ENCODE results near the gene TCFL5.
"Not testable (repeated sequence)": the region's sequence is repeated elsewhere in the genome, so short reads cannot be mapped to it uniquely, and the experiment has no call there.

TCFL5 gene

DNA sequence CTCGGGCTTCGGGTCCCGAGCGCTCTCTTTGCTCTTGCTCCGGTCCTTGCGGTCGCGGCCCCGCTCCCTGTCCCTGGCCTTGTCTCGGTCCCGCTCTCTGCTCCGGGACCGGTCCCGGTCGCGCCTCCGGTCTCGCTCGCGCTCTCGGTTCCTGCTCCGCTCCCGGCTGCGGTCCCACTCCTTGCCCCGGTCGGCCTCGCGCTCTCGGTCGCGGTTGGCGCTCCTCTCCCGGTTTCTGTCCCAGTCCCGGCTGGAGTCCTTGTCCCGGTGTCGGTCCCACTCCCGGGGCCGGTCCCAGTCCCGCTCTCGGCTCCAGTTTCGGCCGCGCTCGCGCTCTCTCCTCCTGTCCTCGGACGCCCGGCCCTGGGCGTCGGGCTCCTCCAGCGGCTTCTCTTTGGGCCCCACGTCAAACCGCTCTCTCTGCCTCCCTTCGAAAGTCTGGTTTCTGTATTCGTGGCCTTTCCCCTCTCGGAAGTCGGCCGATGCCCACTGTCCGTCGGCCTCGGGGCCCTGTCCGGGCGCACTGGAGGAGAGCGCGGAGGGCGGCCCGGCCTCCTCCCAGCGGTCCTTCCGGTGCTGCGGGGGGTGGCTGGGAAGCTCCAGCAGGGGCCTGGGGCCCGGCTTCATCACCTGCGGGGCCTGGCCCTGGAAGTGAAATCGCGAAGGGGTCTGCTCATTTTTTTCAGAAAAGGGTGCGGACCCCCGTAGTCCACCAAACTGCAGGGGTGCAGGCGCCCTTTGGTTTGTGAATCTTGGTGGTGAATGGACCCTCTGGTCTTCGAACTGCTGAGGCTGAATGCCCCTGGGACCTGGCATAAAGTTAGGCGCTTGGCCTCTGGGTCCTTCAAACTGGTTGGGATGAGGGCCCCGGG is 17.9 kb upstream of the TCFL5 start:
- ATAC-seq (no peak), DNase-seq (no peak)
- no peak overlapping the region for H3K27ac Mint-ChIP-seq
- peaks cover 4% of the 10 kb centered on the region for H3K4me1 Mint-ChIP-seq
- H3K36me3 Mint-ChIP-seq (ENCODE audit: low read depth), result peaks cover 4% of the 10 kb centered on the region
- H3K27me3 Mint-ChIP-seq, result no peaks in the 10 kb centered on the region
- no peaks in the 10 kb centered on the region for H3K9me3 Mint-ChIP-seq
- H3K4me3 Mint-ChIP-seq, result no peak overlapping the region

DNA sequence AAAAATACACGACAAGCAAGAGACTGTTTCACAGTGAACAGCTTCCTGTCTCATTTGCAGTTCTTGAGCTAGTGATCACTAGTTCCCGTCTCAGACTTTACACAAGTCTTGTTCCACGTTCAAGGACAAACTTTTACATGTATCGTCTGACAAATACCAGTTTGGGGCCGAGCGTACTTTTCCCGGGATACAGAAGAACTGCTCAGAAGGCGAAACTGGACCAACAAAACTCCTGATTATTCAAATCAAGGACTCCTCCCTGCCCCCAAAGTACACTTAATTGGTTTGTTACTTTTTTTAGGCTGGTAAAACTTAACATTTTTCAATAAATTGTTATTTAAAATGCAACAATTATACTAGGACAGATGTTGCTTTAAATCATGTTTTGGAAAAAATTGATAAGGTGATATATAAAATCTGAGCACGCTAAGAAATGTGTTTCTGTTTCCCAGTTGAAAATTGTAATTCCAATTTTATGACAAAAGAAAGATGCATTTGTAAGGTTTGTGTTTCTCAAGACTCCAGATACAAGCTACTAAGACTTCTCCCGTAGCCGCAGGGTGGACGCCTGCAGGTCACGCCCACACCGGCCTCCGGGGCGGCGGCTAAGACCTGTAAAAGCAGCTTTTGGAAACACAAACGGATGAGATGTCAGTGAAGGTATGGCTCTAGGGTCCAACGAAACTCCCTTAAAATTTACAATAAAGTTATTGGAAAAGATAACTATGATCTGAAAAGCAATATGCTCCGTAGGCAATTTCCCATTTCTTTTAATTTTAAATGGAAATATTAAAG is 16.8 kb upstream of the TCFL5 start:
- H3K27me3 Mint-ChIP-seq, result peaks cover 2% of the 10 kb centered on the region
- ATAC-seq (no peak), DNase-seq (no peak)
- H3K4me3 Mint-ChIP-seq, result no peak overlapping the region
- peaks cover 15% of the 10 kb centered on the region for H3K4me1 Mint-ChIP-seq
- H3K36me3 Mint-ChIP-seq (ENCODE audit: low read depth), result peaks cover 4% of the 10 kb centered on the region
- no peak overlapping the region for H3K27ac Mint-ChIP-seq
- no peaks in the 10 kb centered on the region for H3K9me3 Mint-ChIP-seq

GRCh38 chr20:62876902-62877816 is 15.5 kb upstream of the TCFL5 start:
- Mint-ChIP-seq H3K9me3 (no peaks in the 10 kb centered on the region), H3K4me1 (peaks cover 18% of the 10 kb centered on the region), H3K27ac (no peak overlapping the region), H3K36me3 (ENCODE audit: low read depth) (peaks cover 4% of the 10 kb centered on the region), H3K27me3 (peaks cover 3% of the 10 kb centered on the region), H3K4me3 (no peak overlapping the region)
- no peak for DNase-seq
- ATAC-seq, result peak; percentile 30

- Mint-ChIP-seq H3K27me3 (peaks cover 3% of the 10 kb centered on the region), H3K4me3 (no peak overlapping the region), H3K9me3 (no peaks in the 10 kb centered on the region), H3K4me1 (peaks cover 18% of the 10 kb centered on the region), H3K36me3 (ENCODE audit: low read depth) (peaks cover 2% of the 10 kb centered on the region), H3K27ac (peak overlapping the region; percentile 69)
- no peak for DNase-seq
- no peak for ATAC-seq
Measured at GRCh38 chr20:62876501-62876901, 14.9 kb upstream of the TCFL5 start.

GRCh38 chr20:62875419-62876361 is 14.1 kb upstream of the TCFL5 start:
- H3K4me3 Mint-ChIP-seq, result no peak overlapping the region

GRCh38 chr20:62874964-62875344 is 13.3 kb upstream of the TCFL5 start:
- Mint-ChIP-seq H3K4me3 (no peak overlapping the region), H3K27ac (no peak overlapping the region), H3K9me3 (no peaks in the 10 kb centered on the region), H3K36me3 (ENCODE audit: low read depth) (no peaks in the 10 kb centered on the region), H3K4me1 (peaks cover 18% of the 10 kb centered on the region), H3K27me3 (peaks cover 3% of the 10 kb centered on the region)
- ATAC-seq (no peak), DNase-seq (no peak)

More at GRCh38 chr20:62875419-62876361, 14.1 kb upstream of the TCFL5 start:
- no peaks in the 10 kb centered on the region for H3K9me3 Mint-ChIP-seq
- H3K36me3 Mint-ChIP-seq (ENCODE audit: low read depth), result no peaks in the 10 kb centered on the region
- peaks cover 18% of the 10 kb centered on the region for H3K4me1 Mint-ChIP-seq
- peak overlapping the region; percentile 69 for H3K27ac Mint-ChIP-seq
- DNase-seq, result no peak
- peaks cover 3% of the 10 kb centered on the region for H3K27me3 Mint-ChIP-seq
- ATAC-seq, result no peak

GRCh38 chr20:62873681-62874031 is 12.0 kb upstream of the TCFL5 start:
- peaks cover 18% of the 10 kb centered on the region for H3K4me1 Mint-ChIP-seq
- H3K27me3 Mint-ChIP-seq; H3K36me3 Mint-ChIP-seq (ENCODE audit: low read depth); H3K27ac Mint-ChIP-seq; ATAC-seq; H3K9me3 Mint-ChIP-seq; H3K4me3 Mint-ChIP-seq: not testable (repeated sequence)
- peak; percentile 52 for DNase-seq

- H3K27me3 Mint-ChIP-seq, result peaks cover 3% of the 10 kb centered on the region
- H3K36me3 Mint-ChIP-seq (ENCODE audit: low read depth), result no peaks in the 10 kb centered on the region
- DNase-seq (no peak), ATAC-seq (no peak)
- H3K4me3 Mint-ChIP-seq, result no peak overlapping the region
- H3K9me3 Mint-ChIP-seq, result no peaks in the 10 kb centered on the region
- peaks cover 18% of the 10 kb centered on the region for H3K4me1 Mint-ChIP-seq
- no peak overlapping the region for H3K27ac Mint-ChIP-seq
Measured at GRCh38 chr20:62873280-62873679, 11.7 kb upstream of the TCFL5 start.

DNA sequence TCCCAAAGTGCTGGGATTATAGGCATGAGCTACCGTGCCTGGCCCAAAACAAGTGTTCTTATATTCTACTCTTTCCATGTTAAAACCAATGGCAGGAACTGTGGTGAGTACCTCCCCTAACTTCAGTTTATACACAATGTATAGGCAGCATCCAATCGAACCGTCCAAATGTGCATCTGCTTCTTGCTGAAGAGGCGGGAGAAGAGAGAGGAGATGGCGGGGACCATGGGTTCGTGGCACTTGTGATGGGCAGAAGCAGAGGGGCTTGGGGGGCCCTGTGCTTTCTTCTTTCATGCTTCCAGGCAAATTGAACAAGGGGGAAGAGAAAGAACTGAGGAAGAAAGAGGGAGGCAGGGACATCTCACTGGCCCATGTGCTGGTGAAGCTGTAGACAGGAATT is 11.2 kb upstream of the TCFL5 start:
- H3K4me1 Mint-ChIP-seq, result peaks cover 18% of the 10 kb centered on the region
- no peak for ATAC-seq
- H3K36me3 Mint-ChIP-seq (ENCODE audit: low read depth), result no peaks in the 10 kb centered on the region
- no peak overlapping the region for H3K27ac Mint-ChIP-seq
- no peaks in the 10 kb centered on the region for H3K9me3 Mint-ChIP-seq
- H3K4me3 Mint-ChIP-seq, result no peak overlapping the region
- DNase-seq, result no peak
- peaks cover 3% of the 10 kb centered on the region for H3K27me3 Mint-ChIP-seq

DNA sequence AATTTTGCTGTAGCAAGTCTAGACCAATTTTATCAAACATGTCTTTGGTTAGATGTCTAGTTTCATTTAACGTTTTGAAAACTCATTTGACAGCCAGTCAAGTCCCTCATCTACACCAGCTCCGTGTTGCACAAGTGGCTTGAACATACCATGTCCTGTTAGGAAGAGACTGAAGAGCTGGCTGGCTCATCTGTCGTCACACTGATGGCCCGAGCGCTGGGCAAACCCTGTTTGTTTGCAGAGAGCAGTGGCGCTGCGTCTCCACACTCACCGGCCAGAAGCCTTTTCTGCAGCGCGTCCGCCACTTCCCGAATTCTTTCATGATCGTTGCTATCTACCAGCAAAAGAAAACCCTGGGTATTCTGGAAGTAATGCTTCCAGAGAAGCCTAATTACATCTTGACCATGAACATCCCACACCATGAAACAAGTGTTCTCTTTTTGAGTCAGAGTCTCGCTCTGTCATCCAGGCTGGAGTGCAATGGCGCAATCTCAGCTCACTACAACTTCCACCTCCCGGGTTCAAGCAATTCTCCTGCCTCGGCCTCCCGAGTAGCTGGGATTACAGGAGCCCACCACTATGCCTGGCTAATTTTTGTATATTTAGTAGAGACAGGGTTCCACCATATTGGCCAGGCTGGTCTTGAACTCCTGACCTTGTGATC is 10.7 kb upstream of the TCFL5 start:
- Mint-ChIP-seq H3K27me3 (peaks cover 3% of the 10 kb centered on the region), H3K27ac (no peak overlapping the region), H3K4me3 (no peak overlapping the region), H3K9me3 (no peaks in the 10 kb centered on the region), H3K36me3 (ENCODE audit: low read depth) (no peaks in the 10 kb centered on the region), H3K4me1 (peaks cover 18% of the 10 kb centered on the region)
- ATAC-seq, result no peak
- DNase-seq, result no peak

DNA sequence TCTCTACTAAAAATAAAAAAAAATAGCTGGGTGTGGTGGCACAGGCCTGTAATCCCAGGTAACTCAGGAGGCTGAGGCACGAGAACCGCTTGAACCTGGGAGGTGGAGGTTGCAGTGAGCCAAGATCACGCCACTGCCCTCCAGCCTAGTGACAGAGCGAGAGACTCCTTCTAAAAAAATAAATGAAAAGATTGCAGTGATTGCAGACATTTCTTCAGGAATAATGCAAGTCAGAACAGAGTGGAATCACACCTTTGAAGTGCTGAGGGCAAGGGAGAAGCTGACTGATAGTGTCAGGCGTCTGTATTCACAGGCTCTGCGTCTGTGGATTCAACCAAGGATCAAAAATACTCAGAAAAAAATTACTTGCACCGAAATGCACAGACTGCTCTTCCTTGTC is 2.6 kb upstream of the TCFL5 start:
- Mint-ChIP-seq H3K9me3 (peaks cover 7% of the 10 kb centered on the region), H3K4me1 (peaks cover 20% of the 10 kb centered on the region), H3K4me3 (no peak overlapping the region), H3K27ac (no peak overlapping the region), H3K36me3 (ENCODE audit: low read depth) (no peaks in the 10 kb centered on the region), H3K27me3 (peaks cover 5% of the 10 kb centered on the region)
- ATAC-seq (no peak), DNase-seq (no peak)

DNA sequence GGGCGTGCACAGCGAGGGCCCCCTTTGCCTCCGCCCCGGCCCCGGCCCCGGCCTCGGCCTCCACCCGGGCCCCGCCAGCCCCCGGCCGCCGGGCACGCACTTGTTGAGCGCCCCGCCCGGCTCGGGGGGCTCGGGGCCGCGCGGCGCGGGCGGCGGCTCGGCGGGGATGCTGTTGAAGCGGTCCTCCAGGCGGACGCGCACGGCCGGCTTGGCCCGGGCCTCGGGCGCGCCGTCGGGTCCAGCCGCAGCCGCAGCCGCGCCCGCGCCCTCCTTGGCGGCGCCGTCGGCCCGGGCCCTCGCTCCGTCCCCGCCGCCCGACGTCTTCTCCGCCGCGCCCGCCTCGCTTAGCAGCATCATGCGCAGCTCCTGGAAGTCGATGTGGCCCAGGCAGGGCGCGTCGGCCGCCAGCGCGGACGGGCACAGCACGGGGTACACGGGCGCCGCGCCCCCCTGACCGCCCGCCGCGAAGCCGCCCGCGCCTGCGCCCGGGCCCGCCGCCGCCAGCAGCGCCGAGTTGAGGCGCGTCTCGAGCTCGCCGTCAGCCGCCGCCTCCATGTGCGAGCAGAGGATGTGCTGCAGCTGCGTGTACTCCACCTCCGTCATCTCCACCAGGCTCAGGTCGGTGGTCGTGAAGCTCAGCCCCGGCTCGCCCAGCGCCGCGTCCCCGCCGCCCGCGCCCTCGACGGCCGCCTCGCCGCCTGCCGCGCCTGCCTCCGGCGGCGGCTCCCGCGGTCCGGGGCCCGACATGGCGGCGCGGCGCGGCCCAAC is 514 bp downstream of the TCFL5 start:
- Mint-ChIP-seq H3K9me3 (peaks cover 7% of the 10 kb centered on the region), H3K27me3 (peaks cover 5% of the 10 kb centered on the region), H3K4me1 (peaks cover 29% of the 10 kb centered on the region), H3K27ac (no peak overlapping the region), H3K4me3 (peak overlapping the region; percentile 26), H3K36me3 (ENCODE audit: low read depth) (no peaks in the 10 kb centered on the region)
- ATAC-seq (peak; percentile 21), DNase-seq (peak; percentile 36)
